Testis (tissue), 3 donors: ENCODE data around the gene CALML6. TPM values are rescaled to one million over a fixed set of nuclear protein-coding genes. Genes with fewer than 3 reads are reported as not detected.

Experiments
- DNase-seq: peaks from one replicate; pipeline ENCODE4 v3.0.0-alpha.2; 2019
- H3K27ac ChIP-seq, 2 donors: fragments of 200-600 bp; sonication (generic); one replicate each; pipeline ENCODE4 v1.5.1; 2019
- H3K27me3 ChIP-seq: fragments of 200-600 bp; sonication (generic); one replicate; pipeline ENCODE4 v1.5.1; 2019
- H3K36me3 ChIP-seq: fragments of 200-600 bp; sonication (generic); one replicate; pipeline ENCODE4 v1.5.1; 2017; ENCODE audit warnings: low read depth; ENCODE audit errors: missing control alignments
- H3K4me1 ChIP-seq: fragments of 200-600 bp; sonication (generic); one replicate; pipeline ENCODE4 v1.5.1; 2019
- H3K4me3 ChIP-seq, 2 donors: fragments of 200-600 bp; sonication (generic); one replicate each; pipeline ENCODE4 v1.5.1; 2017 to 2019
- H3K9me3 ChIP-seq: fragments of 200-600 bp; sonication (generic); one replicate; pipeline ENCODE4 v1.5.1; 2017
- POLR2A ChIP-seq: fragments of 450-650 bp; IDR thresholded peaks from one replicate; pipeline ENCODE4 v1.6.1; 2017; ENCODE audit warnings: antibody characterized with exemption, mild to moderate bottlenecking, moderate library complexity
- WGBS, 2 donors: methylation state at CpG; one replicate each; pipeline ENCODE4 v1.1.5; 2018; 5-methylcytosine and 5-hydroxymethylcytosine counted together
- intact Hi-C: fragments of 100-400 bp; cut with DNase I; formaldehyde crosslinking; loops from one replicate; pipeline ENCODE4 v1.15.1; 2023; ENCODE audit warnings: low total_unique reads
- polyA plus RNA-seq: library from polyadenylated mRNA; stranded (reverse); fragments of 350-450 nt; fragmentation: Illumina TruSeq; extraction: RNeasy Lipid Tissue Mini Kit (QIAGEN cat#74804); gene quantifications from one replicate; pipeline ENCODE4 v1.2.3, GENCODE V29; 2014; ENCODE audit warnings: low read depth, low replicate concordance; ENCODE audit not compliant: insufficient read depth
- total RNA-seq, 2 donors: library from RNA; depleted of rRNA; stranded (reverse); fragments of >200 nt; gene quantifications; one replicate each; pipeline ENCODE4 v1.2.3, GENCODE V29; 2016
- TF ChIP-seq, protein P1 (sequence below), 3 experiments: fragments of 450-650 bp in 2 of 3; fragments of 200-600 bp in 1 of 3; sonication (generic) in 1 of 3; IDR thresholded peaks; one replicate each; pipeline ENCODE4 v1.5.1; 2016 to 2019; ENCODE audit warnings: antibody characterized with exemption in 3 of 3, mild to moderate bottlenecking in 2 of 3, moderate library complexity in 1 of 3

Gene CALML6
- total and polyA plus RNA-seq, 3 donors from 2014 or later, result 0.96 to 2.1 (median 1.2) TPM

DNA sequence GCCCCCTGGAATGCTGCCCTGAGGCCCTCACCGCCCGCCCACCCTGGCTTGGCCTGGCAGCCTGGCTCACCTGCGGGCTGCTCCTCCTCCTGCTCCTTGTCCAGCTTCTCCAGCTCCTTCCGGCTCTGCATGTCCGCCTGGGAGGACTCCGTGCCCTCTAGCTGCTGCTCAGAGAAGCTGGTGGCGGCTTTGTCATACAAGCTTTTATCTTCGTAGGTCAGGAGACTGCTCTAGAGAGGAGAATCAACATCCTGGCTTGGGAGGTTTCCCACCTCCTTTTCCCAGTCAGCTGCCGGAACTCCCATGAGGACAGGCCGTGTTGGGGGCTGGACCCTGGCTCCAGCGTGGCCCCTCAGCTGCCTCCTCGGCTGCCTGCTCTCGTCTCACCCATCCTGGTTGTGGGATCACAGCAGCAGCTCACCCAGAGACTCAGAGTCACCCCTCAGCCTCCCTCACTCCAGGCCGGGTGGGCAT, 40.6 kb downstream of the CALML6 start:
- Histone ChIP-seq H3K27ac (peak overlapping the region in 1 of 2 donors; percentile 30), H3K4me1 (peaks cover 4% of the 10 kb centered on the region), H3K9me3 (no peaks in the 10 kb centered on the region), H3K27me3 (no peaks in the 10 kb centered on the region), H3K36me3 (no peaks in the 10 kb centered on the region), H3K4me3 (peak overlapping the region in 1 of 2 donors; percentile 29)
- intact Hi-C loops, result no loop called here
- DNase-seq, result no peak
- TF ChIP-seq, protein P1, sequence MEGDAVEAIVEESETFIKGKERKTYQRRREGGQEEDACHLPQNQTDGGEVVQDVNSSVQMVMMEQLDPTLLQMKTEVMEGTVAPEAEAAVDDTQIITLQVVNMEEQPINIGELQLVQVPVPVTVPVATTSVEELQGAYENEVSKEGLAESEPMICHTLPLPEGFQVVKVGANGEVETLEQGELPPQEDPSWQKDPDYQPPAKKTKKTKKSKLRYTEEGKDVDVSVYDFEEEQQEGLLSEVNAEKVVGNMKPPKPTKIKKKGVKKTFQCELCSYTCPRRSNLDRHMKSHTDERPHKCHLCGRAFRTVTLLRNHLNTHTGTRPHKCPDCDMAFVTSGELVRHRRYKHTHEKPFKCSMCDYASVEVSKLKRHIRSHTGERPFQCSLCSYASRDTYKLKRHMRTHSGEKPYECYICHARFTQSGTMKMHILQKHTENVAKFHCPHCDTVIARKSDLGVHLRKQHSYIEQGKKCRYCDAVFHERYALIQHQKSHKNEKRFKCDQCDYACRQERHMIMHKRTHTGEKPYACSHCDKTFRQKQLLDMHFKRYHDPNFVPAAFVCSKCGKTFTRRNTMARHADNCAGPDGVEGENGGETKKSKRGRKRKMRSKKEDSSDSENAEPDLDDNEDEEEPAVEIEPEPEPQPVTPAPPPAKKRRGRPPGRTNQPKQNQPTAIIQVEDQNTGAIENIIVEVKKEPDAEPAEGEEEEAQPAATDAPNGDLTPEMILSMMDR (IDR thresholded peaks at IDR 0.05), result no peak
- TF ChIP-seq POLR2A, result no peak
- 68 to 70% methylated on average over 10 to 14 of the region's 14 CpGs for WGBS, 2 donors

DNA sequence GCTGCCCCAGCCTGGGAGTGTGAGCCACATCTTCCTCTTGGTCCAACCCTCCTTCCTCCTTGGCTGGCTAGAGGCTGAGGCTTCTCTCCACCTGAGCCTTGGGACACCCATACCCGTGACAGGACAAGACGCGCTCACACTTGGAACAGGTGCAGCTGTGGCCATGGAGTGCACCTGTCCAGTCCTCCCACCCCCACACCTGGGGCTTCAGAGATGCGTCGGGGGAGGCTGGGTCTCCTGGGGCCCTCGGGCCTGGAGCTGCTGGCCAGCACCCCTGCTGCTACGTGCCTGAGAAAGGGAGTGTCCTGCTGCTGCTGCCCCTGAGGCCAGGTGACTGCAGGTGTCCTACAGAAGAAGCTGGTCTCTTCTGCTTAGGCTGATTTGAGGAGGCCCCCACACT, 41.0 kb downstream of the CALML6 start:
- 86 to 87% methylated on average over 4 to 6 of the region's 7 CpGs for WGBS, 2 donors
- DNase-seq, result no peak
- H3K4me3 ChIP-seq, result no peak overlapping the region
- H3K4me1 ChIP-seq, result peaks cover 4% of the 10 kb centered on the region
- H3K9me3 ChIP-seq, result no peaks in the 10 kb centered on the region
- H3K27ac ChIP-seq, result no peak overlapping the region
- H3K27me3 ChIP-seq, result no peaks in the 10 kb centered on the region
- no peak for TF ChIP-seq POLR2A
- TF ChIP-seq, protein P1 (IDR thresholded peaks at IDR 0.05), result no peak
- H3K36me3 ChIP-seq, result no peaks in the 10 kb centered on the region
- intact Hi-C loops, result no loop called here

- no peaks in the 10 kb centered on the region for H3K9me3 ChIP-seq
- peaks cover 4% of the 10 kb centered on the region for H3K4me1 ChIP-seq
- H3K27me3 ChIP-seq, result no peaks in the 10 kb centered on the region
- H3K4me3 ChIP-seq, result no peak overlapping the region
- no peak overlapping the region for H3K27ac ChIP-seq
- intact Hi-C loops, result no loop called here
- no peak for TF ChIP-seq POLR2A
- TF ChIP-seq, protein P1 (IDR thresholded peaks at IDR 0.05), result no peak
- 94 to 96% methylated on average over 10 to 38 of the region's 38 CpGs for whole genome bisulfite sequencing, 2 donors
- no peak for DNase-seq
- H3K36me3 ChIP-seq, result no peaks in the 10 kb centered on the region
These were observed 41.8 kb downstream of the CALML6 start for GRCh38 chr1:1956586-1957532.

- no peaks in the 10 kb centered on the region for H3K9me3 ChIP-seq
- H3K27ac ChIP-seq, result no peak overlapping the region
- no peak for DNase-seq
- peaks cover 4% of the 10 kb centered on the region for H3K4me1 ChIP-seq
- H3K36me3 ChIP-seq, result no peaks in the 10 kb centered on the region
- no peaks in the 10 kb centered on the region for H3K27me3 ChIP-seq
- no peak overlapping the region for H3K4me3 ChIP-seq
- TF ChIP-seq, protein P1 (IDR thresholded peaks at IDR 0.05), result no peak
- TF ChIP-seq POLR2A, result no peak
- intact Hi-C loops, result no loop called here
- 89 to 92% methylated on average over 5 to 22 of the region's 22 CpGs for WGBS, 2 donors
These were observed 42.5 kb downstream of the CALML6 start for GRCh38 chr1:1957533-1957961.
